Hepatocyte (in vitro differentiated cells): ENCODE data around the gene RBL1. TPM values are rescaled to one million over a fixed set of nuclear protein-coding genes. Genes with fewer than 3 reads are reported as not detected.

ENCODE experiments used
- DNase-seq: peaks from one replicate; pipeline ENCODE4 v3.0.0-alpha.2; 2016; ENCODE audit warnings: low spot score
- H2AFZ ChIP-seq: fragments of 200-600 bp; sonication (generic); 2 replicates; pipeline ENCODE4 v1.6.0; 2016; ENCODE audit warnings: antibody characterized with exemption, mild to moderate bottlenecking
- H3K27ac ChIP-seq: fragments of 200-600 bp; sonication (generic); 2 replicates; pipeline ENCODE4 v1.5.1; 2016; ENCODE audit warnings: mild to moderate bottlenecking
- H3K27me3 ChIP-seq: fragments of 200-600 bp; sonication (generic); 2 replicates; pipeline ENCODE4 v1.6.1; 2016
- H3K36me3 ChIP-seq: fragments of 200-600 bp; sonication (generic); replicated peaks from 2 replicates; pipeline ENCODE4 v1.5.1; 2016; ENCODE audit warnings: low read depth; ENCODE audit not compliant: insufficient read depth
- H3K4me1 ChIP-seq: fragments of 200-600 bp; sonication (generic); 2 replicates; pipeline ENCODE4 v1.5.1; 2016; ENCODE audit warnings: mild to moderate bottlenecking, moderate library complexity; ENCODE audit not compliant: insufficient read depth
- H3K4me2 ChIP-seq: fragments of 200-600 bp; sonication (generic); 2 replicates; pipeline ENCODE4 v1.6.0; 2016
- H3K4me3 ChIP-seq: fragments of 200-600 bp; sonication (generic); 2 replicates; pipeline ENCODE4 v1.5.1; 2016; ENCODE audit warnings: mild to moderate bottlenecking
- H3K79me2 ChIP-seq: fragments of 200-600 bp; sonication (generic); 2 replicates; pipeline ENCODE4 v1.6.0; 2017; ENCODE audit warnings: mild to moderate bottlenecking
- H3K9me2 ChIP-seq: fragments of 200-600 bp; sonication (generic); replicated peaks from 2 replicates; pipeline ENCODE4 v1.6.0; 2017; ENCODE audit warnings: mild to moderate bottlenecking; ENCODE audit not compliant: insufficient read depth
- H3K9me3 ChIP-seq: fragments of 200-600 bp; sonication (generic); 2 replicates; pipeline ENCODE4 v1.5.1; 2016; ENCODE audit warnings: low read depth, mild to moderate bottlenecking
- H4K20me1 ChIP-seq: fragments of 200-600 bp; sonication (generic); 2 replicates; pipeline ENCODE4 v1.6.0; 2016; ENCODE audit warnings: mild to moderate bottlenecking; ENCODE audit not compliant: insufficient read depth, poor library complexity, severe bottlenecking
- EZH2 ChIP-seq: fragments of 200-600 bp; sonication (generic); IDR thresholded peaks from 2 replicates; pipeline ENCODE4 v1.6.1; 2016; ENCODE audit warnings: antibody characterized with exemption, mild to moderate bottlenecking, borderline replicate concordance
- EZH2phosphoT487 ChIP-seq: fragments of 200-600 bp; sonication (generic); IDR thresholded peaks from one replicate; pipeline ENCODE4 v1.6.1; 2018; ENCODE audit warnings: antibody characterized with exemption, mild to moderate bottlenecking, low read depth, moderate library complexity; ENCODE audit not compliant: unreplicated experiment, severe bottlenecking
- WGBS: methylation state at CpG from one replicate; pipeline ENCODE4 v1.1.6; 2016; ENCODE audit warnings: low lambda C conversion rate; ENCODE audit errors: missing lambda C conversion rate; 5-methylcytosine and 5-hydroxymethylcytosine counted together
- polyA plus RNA-seq: library from polyadenylated mRNA; unstranded; fragments of >200 nt; fragmentation: Nextera tagmentation; extraction: Ambion mirVana; gene quantifications from 2 replicates; pipeline ENCODE4 v1.2.1, GENCODE V29; 2016
- total RNA-seq: library from RNA; depleted of rRNA; stranded (reverse); fragments of >200 nt; gene quantifications from 2 replicates; pipeline ENCODE4 v1.2.3, GENCODE V29; 2014
- TF ChIP-seq, protein P1 (sequence below): fragments of 200-600 bp; sonication (generic); IDR thresholded peaks from 2 replicates; pipeline ENCODE4 v1.5.1; 2016; ENCODE audit warnings: antibody characterized with exemption, mild to moderate bottlenecking; ENCODE audit not compliant: poor library complexity

Gene RBL1
- total and polyA plus RNA-seq, 2 experiments from 2014 or later: 2.5 to 7.5 TPM

DNA sequence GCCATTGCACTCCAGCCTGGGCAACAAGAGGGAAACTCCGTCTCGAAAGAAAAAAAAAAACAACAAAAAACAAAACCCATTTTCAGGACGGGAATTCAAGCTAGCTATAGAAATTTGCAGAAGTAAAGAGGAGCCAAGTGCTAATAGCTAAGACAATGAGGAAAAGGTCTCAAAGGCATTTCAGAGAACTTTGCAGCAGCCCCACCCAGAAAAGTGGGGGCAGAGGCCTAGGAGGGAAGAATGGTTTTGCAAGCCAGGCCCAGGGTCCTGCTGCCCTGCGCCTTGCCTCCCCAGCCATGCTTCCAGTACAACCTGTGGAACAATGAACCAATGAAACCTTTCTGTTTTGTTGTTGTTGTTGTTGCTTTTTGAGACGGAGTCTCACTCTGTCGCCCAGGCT lies 106.0 kb downstream of the RBL1 start:
- Histone ChIP-seq H3K4me2 (no peak overlapping the region), H3K27me3 (no peaks in the 10 kb centered on the region), H3K79me2 (no peaks in the 10 kb centered on the region), H3K4me3 (no peak overlapping the region), H4K20me1 (no peaks in the 10 kb centered on the region), H3K4me1 (no peaks in the 10 kb centered on the region), H2AFZ (no peak overlapping the region), H3K9me3 (no peaks in the 10 kb centered on the region), H3K36me3 (no peaks in the 10 kb centered on the region), H3K27ac (no peak overlapping the region), H3K9me2 (no peaks in the 10 kb centered on the region)
- DNase-seq: no peak
- WGBS: 93% methylated on average over 6 of the region's 6 CpGs
- TF ChIP-seq, protein P1, sequence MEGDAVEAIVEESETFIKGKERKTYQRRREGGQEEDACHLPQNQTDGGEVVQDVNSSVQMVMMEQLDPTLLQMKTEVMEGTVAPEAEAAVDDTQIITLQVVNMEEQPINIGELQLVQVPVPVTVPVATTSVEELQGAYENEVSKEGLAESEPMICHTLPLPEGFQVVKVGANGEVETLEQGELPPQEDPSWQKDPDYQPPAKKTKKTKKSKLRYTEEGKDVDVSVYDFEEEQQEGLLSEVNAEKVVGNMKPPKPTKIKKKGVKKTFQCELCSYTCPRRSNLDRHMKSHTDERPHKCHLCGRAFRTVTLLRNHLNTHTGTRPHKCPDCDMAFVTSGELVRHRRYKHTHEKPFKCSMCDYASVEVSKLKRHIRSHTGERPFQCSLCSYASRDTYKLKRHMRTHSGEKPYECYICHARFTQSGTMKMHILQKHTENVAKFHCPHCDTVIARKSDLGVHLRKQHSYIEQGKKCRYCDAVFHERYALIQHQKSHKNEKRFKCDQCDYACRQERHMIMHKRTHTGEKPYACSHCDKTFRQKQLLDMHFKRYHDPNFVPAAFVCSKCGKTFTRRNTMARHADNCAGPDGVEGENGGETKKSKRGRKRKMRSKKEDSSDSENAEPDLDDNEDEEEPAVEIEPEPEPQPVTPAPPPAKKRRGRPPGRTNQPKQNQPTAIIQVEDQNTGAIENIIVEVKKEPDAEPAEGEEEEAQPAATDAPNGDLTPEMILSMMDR: no peak
- TF ChIP-seq EZH2phosphoT487: no peak
- no peak for TF ChIP-seq EZH2

DNA sequence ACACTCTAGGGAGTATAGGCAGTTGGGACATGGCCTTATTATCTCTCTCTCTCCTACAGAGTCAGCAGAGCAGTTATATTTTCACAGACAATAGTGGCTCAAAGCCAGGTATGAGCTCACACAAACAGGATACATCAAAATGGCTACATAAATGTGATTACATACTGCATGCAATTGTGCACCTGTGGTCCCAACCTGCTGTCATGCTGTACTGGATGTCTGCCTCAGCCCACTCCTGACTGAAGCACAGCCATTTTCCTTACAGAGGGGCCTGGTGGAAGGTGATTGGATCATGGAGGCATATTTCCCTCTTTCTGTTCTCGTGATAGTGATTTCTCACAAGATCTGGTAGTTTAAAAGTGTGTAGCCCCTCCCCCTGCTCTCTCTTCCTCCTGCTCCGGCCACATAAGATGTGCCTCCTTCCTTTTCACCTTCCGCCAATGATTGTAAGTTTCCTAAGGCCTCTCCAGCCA lies 107.3 kb downstream of the RBL1 start:
- 92% methylated on average over 3 of the region's 3 CpGs for WGBS
- Histone ChIP-seq H3K9me3 (no peaks in the 10 kb centered on the region), H2AFZ (no peak overlapping the region), H3K4me2 (no peak overlapping the region), H4K20me1 (no peaks in the 10 kb centered on the region), H3K4me1 (no peaks in the 10 kb centered on the region), H3K36me3 (no peaks in the 10 kb centered on the region), H3K4me3 (no peak overlapping the region), H3K9me2 (no peaks in the 10 kb centered on the region), H3K79me2 (no peaks in the 10 kb centered on the region), H3K27ac (no peak overlapping the region), H3K27me3 (no peaks in the 10 kb centered on the region)
- no peak for DNase-seq
- TF ChIP-seq, protein P1: no peak
- TF ChIP-seq EZH2phosphoT487 (no peak), EZH2 (no peak)

DNA sequence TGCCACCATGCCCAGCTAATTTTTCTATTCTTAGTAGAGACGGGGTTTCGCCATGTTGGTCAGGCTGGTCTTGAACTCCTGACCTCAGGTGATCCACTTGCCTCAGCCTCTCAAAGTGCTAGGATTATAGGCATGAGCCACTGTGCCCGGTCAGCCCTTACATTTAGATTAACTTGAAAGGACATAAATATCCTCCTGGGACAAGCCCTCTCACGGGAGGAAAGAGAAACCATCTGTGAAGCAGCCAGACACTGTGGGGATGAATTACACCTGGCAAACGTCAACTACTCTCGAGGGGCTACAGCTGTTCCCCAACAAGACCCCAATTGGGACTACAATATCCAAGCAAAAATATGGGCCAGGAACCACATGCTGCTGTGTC lies 111.5 kb downstream of the RBL1 start:
- Histone ChIP-seq H3K27me3 (no peaks in the 10 kb centered on the region), H3K27ac (no peak overlapping the region), H3K9me3 (no peaks in the 10 kb centered on the region), H3K79me2 (no peaks in the 10 kb centered on the region), H3K4me2 (no peak overlapping the region), H4K20me1 (no peaks in the 10 kb centered on the region), H2AFZ (no peak overlapping the region), H3K9me2 (no peaks in the 10 kb centered on the region), H3K36me3 (no peaks in the 10 kb centered on the region), H3K4me3 (no peak overlapping the region), H3K4me1 (no peaks in the 10 kb centered on the region)
- 75% methylated on average over 6 of the region's 6 CpGs for WGBS
- no peak for DNase-seq
- no peak for TF ChIP-seq EZH2
- TF ChIP-seq, protein P1: no peak
- no peak for TF ChIP-seq EZH2phosphoT487
